HepG2 (cell line): Measurements from ENCODE around the gene LRTM2. TPM values are rescaled to one million over a fixed set of nuclear protein-coding genes. Genes with fewer than 3 reads are reported as not detected.

Source experiments
- ATAC-seq: fragments of 200-7000 bp; cut with Tn5 transposase; 3 replicates; pipeline ENCODE4 v1.9.1; 2020; ENCODE audit warnings: mild to moderate bottlenecking, moderate library complexity
- BruUV-seq: library from RNA; stranded (reverse); fragments of 400-500 nt; replicated peaks from 2 replicates; lab custom pipeline; 2021; lab: Mats Ljungman, UMichigan
- CTCF ChIA-PET: fragments of 300-600 bp; formaldehyde crosslinking; extraction: SDS; loops from one replicate; lab custom pipeline; 2021; ENCODE audit warnings: low total read pairs, inconsistent platforms, low intra/inter-chr PET ratio; lab: Yijun Ruan, JAX
- POLR2A ChIA-PET: fragments of 350-600 bp; sonication (Branson Sonifier 250); formaldehyde crosslinking; loops from one replicate; lab custom pipeline; 2020; ENCODE audit warnings: antibody characterized with exemption, inconsistent platforms; lab: Yijun Ruan, JAX
- DNase-seq: peaks from one replicate; pipeline ENCODE4 v3.0.0-alpha.2; 2015; ENCODE audit warnings: low spot score
- FAIRE-seq: peaks from 3 replicates; lab custom pipeline; 2011; peaks lifted over from hg19 to GRCh38; lab: Jason Lieb, UNC
- H2AFZ ChIP-seq: one replicate; pipeline ENCODE4 v1.6.1; 2011; ENCODE audit warnings: low read length, inconsistent platforms
- H3K27ac ChIP-seq: fragments of 300-600 bp; 3 replicates; pipeline ENCODE4 v1.8.0; 2011; ENCODE audit warnings: mixed run types, mild to moderate bottlenecking, mixed read lengths, low read length, inconsistent platforms; ENCODE audit not compliant: insufficient read depth; ENCODE audit errors: extremely low read length
- H3K27me3 ChIP-seq, 2 experiments: fragments of 200-600 bp in 1 of 2; 2 replicates in 1 of 2; 3 replicates in 1 of 2; pipeline versions ENCODE4 v1.6.0 to v1.8.0; 2011; ENCODE audit warnings: low read length in 2 of 2, mild to moderate bottlenecking in 2 of 2, moderate library complexity in 2 of 2, inconsistent platforms in 1 of 2; ENCODE audit not compliant: insufficient read depth in 2 of 2, control insufficient read depth in 1 of 2
- H3K36me3 ChIP-seq, 2 experiments: fragments of 200-600 bp in 1 of 2; replicated peaks in 1 of 2; 2 replicates in 1 of 2; 3 replicates in 1 of 2; pipeline versions ENCODE4 v1.5.1 to v1.8.0; 2011; ENCODE audit warnings: low read length in 2 of 2, inconsistent platforms in 1 of 2; ENCODE audit not compliant: insufficient read depth in 2 of 2, control insufficient read depth in 1 of 2
- H3K4me1 ChIP-seq: 2 replicates; pipeline ENCODE4 v1.5.1; 2012; ENCODE audit warnings: low read length, inconsistent platforms; ENCODE audit not compliant: insufficient read depth
- H3K4me2 ChIP-seq: 2 replicates; pipeline ENCODE4 v1.6.0; 2011; ENCODE audit warnings: low read depth, low read length, inconsistent platforms
- H3K4me3 ChIP-seq, 3 experiments: fragments of 200-600 bp in 1 of 3; sonication (generic), shearing (Covaris generic) in 1 of 3; replicated peaks in 1 of 3; 2 replicates each; pipeline ENCODE4 v1.5.1; 2011 to 2016; ENCODE audit warnings: low read length in 3 of 3, inconsistent platforms in 2 of 3, low read depth in 2 of 3, mild to moderate bottlenecking in 2 of 3, control low read depth in 1 of 3, mixed read lengths in 1 of 3; ENCODE audit not compliant: insufficient read depth in 1 of 3
- H3K79me2 ChIP-seq: one replicate; pipeline ENCODE4 v1.6.1; 2011; ENCODE audit warnings: low read length, inconsistent platforms; ENCODE audit not compliant: insufficient read depth
- H3K9ac ChIP-seq: 2 replicates; pipeline ENCODE4 v1.6.0; 2011; ENCODE audit warnings: mild to moderate bottlenecking, low read depth, low read length, inconsistent platforms; ENCODE audit not compliant: insufficient read depth
- H3K9me3 ChIP-seq: 2 replicates; pipeline ENCODE4 v1.5.1; 2012; ENCODE audit warnings: mild to moderate bottlenecking, low read length
- H4K20me1 ChIP-seq: 2 replicates; pipeline ENCODE4 v1.6.0; 2011; ENCODE audit warnings: inconsistent platforms, mild to moderate bottlenecking, low read length, moderate library complexity; ENCODE audit not compliant: insufficient read depth
- EEA1 ChIP-seq: sonication (generic); formaldehyde crosslinking; IDR thresholded peaks from 2 replicates; pipeline ENCODE4 v1.5.1; 2020; ENCODE audit warnings: mild to moderate bottlenecking, missing genetic modification reagents, borderline replicate concordance
- ETV6 ChIP-seq: sonication (generic); formaldehyde crosslinking; conservative IDR thresholded peaks from 2 replicates; pipeline ENCODE4 v1.4.0; 2020; ENCODE audit warnings: missing genetic modification reagents
- MAFG ChIP-seq: sonication (generic); formaldehyde crosslinking; IDR thresholded peaks from 2 replicates; pipeline ENCODE4 v1.5.1; 2020; ENCODE audit warnings: mild to moderate bottlenecking, missing genetic modification reagents
- SNRNP70 ChIP-seq: fragments of 200-400 bp; formaldehyde crosslinking; IDR thresholded peaks from 2 replicates; pipeline ENCODE4 v1.6.1; 2017; ENCODE audit warnings: mild to moderate bottlenecking, low read depth, low read length, moderate library complexity
- TRIM24 ChIP-seq: sonication (generic); formaldehyde crosslinking; IDR thresholded peaks from 2 replicates; pipeline ENCODE4 v1.8.0; 2022; ENCODE audit warnings: mild to moderate bottlenecking, missing genetic modification reagents
- ZNF549 ChIP-seq: sonication (generic); formaldehyde crosslinking; IDR thresholded peaks from 2 replicates; pipeline ENCODE4 v1.5.0; 2020; ENCODE audit warnings: missing genetic modification reagents
- WGBS: methylation state at CpG from one replicate; pipeline ENCODE4 v1.1.6; 2017; ENCODE audit warnings: low lambda C conversion rate; 5-methylcytosine and 5-hydroxymethylcytosine counted together
- in situ Hi-C: cut with HindIII; loops from 2 replicates; pipeline ENCODE4 v1.10.0; 2017; ENCODE audit warnings: low pct_unique_long_range_greater_than_20kb; ENCODE audit not compliant: extremely low pct_ligation_motif_present
- intact Hi-C: fragments of 100-400 bp; cut with micrococcal nuclease; formaldehyde crosslinking; loops from one replicate; pipeline ENCODE4 v1.10.0; 2022; ENCODE audit not compliant: unreplicated experiment
- polyA plus RNA-seq, 8 experiments: library from polyadenylated mRNA; depleted of rRNA in 3 of 8; stranded (reverse) in 7 of 8; unstranded in 1 of 8; fragments of >200 nt; fragmentation: Illumina TruSeq in 4 of 8; extraction: Trizol in 4 of 8; gene quantifications; 2 replicates each; pipeline versions ENCODE4 v1.2.1 to v1.2.3, GENCODE V29; 2011 to 2016; ENCODE audit warnings: low read depth in 4 of 8, missing spikeins in 1 of 8, mixed read lengths in 1 of 8; ENCODE audit not compliant: insufficient read depth in 1 of 8
- total RNA-seq, 5 experiments: library from RNA; depleted of rRNA; stranded (reverse); fragments of >200 nt; fragmentation: Illumina TruSeq; extraction: Trizol; gene quantifications; 2 replicates each; pipeline ENCODE4 v1.2.3, GENCODE V29; 2016; ENCODE audit warnings: low read depth in 1 of 5
- TF ChIP-seq, protein P1 (sequence below): sonication (generic); formaldehyde crosslinking; IDR thresholded peaks from 2 replicates; pipeline ENCODE4 v1.4.0; 2020; ENCODE audit warnings: low read depth, mild to moderate bottlenecking, missing genetic modification reagents
- TF ChIP-seq, protein P2 (sequence below): sonication (generic); formaldehyde crosslinking; IDR thresholded peaks from 2 replicates; pipeline ENCODE4 v1.4.0; 2020; ENCODE audit warnings: missing genetic modification reagents; ENCODE audit errors: not compliant biosample characterization

LRTM2 gene
- total and polyA plus RNA-seq, 2 of the 13 experiments (the other 11 are each of a cell fraction or from before 2014, with no cell fraction given) = 0.09 TPM; not detected in 1

DNA sequence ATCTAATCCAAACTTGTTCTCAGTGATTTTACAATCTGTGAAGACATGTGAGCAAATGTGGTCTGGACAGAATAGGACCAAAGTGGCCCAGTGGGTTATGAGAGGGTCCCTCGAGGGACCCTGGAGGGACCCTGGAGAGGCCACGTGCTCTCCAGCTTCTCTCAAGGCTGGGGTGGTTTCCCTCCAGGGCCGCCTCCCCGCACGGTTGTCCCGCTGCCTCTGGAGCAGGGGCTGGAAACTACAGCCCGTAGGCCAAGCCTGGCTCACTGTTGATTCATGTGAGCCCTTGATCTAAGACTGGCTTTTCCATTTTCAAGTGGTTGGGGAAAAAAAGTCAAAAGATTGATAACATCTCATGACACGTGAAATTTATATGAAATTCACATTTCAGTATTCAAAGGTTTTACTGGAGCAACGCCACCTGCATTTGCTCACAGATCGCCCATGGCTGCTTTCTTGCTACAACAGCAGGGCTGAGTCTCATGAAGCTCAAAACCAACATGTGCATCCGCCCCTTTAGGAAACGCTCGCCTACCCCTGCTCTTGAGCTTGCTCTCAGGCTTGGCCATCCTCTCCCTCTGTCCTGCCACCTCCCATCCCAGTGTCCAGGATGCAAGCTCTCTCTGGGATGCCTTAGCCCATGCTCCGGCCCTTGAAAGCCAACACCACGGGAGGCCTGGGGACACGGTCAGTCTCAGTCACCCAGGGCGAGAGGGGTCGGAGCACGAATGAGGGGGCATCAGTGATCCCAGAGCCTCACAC is 12.1 kb upstream of the LRTM2 start:
- Histone ChIP-seq H3K9ac (no peak overlapping the region), H3K4me1 (peaks cover 86% of the 10 kb centered on the region), H4K20me1 (no peaks in the 10 kb centered on the region), H3K79me2 (peaks cover 4% of the 10 kb centered on the region), H3K4me3 (no peak overlapping the region), H3K4me2 (0 out of 2 replicates have a peak overlapping the region, but pooled peaks have one; percentile 1), H3K9me3 (no peaks in the 10 kb centered on the region), H3K36me3 (no peaks in the 10 kb centered on the region), H3K27ac (no peak overlapping the region), H2AFZ (no peak overlapping the region), H3K27me3 (no peaks in the 10 kb centered on the region)
- in situ Hi-C loops = loop anchor here (10.0 kb wide), 1 partner anchor 227 kb away; no protein-coding TSS in a partner anchor
- TF ChIP-seq, protein P1, sequence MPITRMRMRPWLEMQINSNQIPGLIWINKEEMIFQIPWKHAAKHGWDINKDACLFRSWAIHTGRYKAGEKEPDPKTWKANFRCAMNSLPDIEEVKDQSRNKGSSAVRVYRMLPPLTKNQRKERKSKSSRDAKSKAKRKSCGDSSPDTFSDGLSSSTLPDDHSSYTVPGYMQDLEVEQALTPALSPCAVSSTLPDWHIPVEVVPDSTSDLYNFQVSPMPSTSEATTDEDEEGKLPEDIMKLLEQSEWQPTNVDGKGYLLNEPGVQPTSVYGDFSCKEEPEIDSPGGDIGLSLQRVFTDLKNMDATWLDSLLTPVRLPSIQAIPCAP (CRISPR knock-in tag) = no peak
- no peak for TF ChIP-seq TRIM24 (CRISPR knock-in tag)
- TF ChIP-seq, protein P2, sequence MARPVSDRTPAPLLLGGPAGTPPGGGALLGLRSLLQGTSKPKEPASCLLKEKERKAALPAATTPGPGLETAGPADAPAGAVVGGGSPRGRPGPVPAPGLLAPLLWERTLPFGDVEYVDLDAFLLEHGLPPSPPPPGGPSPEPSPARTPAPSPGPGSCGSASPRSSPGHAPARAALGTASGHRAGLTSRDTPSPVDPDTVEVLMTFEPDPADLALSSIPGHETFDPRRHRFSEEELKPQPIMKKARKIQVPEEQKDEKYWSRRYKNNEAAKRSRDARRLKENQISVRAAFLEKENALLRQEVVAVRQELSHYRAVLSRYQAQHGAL (CRISPR knock-in tag) = no peak
- TF ChIP-seq ZNF549 (CRISPR knock-in tag) = no peak
- TF ChIP-seq ETV6 = no peak
- no peak for TF ChIP-seq EEA1 (CRISPR knock-in tag)
- no peak for TF ChIP-seq MAFG
- TF ChIP-seq SNRNP70 = no peak
- ATAC-seq (no peak), FAIRE-seq (no peak), DNase-seq (no peak)
- ChIA-PET POLR2A (no interaction called here), CTCF (no interaction called here)
- WGBS = 95% methylated on average over 16 of the region's 19 CpGs
- intact Hi-C loops = no loop called here
- TSS peak; percentile 17 for BruUV-seq
